HG03039 (cell line): ENCODE results near the gene BCL2.
A peak's percentile ranks its signal among the peaks of the same experiment; 100 is the strongest.
"Not testable (repeated sequence)": the region's sequence is repeated elsewhere in the genome, so short reads cannot be mapped to it uniquely, and the experiment has no call there.

Source experiments
- ATAC-seq: cut with Tn5 transposase; IDR thresholded peaks from one replicate; pipeline ENCODE4 v1.9.1; 2021; ENCODE audit warnings: mild to moderate bottlenecking, moderate library complexity; ENCODE audit not compliant: unreplicated experiment

The BCL2 gene

DNA sequence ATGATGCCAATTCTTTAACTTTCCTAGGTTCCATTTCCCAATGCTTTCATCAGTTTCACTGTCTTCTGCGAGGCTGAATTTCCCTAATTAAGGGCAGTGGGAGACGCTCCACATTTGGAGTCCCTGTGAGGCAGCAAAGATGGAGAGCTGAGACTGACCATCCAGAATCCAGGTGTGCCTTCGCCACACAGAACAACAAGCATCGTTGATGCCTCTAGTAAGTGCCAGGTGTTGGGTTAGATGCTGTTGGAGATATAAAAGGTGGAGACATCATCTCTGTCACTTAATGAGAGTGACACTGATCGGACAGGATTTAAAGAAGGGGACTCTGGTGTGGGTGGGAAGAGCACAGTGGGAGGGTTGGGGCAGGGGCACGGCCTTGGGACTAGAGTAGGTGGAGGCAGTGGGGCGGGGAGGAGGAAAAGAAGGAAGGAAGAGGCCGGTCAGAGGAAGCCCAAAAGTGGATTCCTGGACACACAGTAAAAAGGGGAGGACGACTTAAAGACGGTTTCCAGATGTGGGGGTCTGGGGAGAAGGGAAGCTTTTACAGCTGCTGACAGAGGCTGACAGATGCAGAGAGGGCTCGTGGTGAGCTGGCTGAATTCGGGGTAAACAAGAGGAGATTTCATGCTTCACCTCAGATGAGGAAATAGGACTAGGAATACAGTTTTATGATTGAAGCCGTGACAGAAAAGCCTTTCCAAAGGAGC is 113.0 kb downstream of the BCL2 start:
- ATAC-seq, result no peak

DNA sequence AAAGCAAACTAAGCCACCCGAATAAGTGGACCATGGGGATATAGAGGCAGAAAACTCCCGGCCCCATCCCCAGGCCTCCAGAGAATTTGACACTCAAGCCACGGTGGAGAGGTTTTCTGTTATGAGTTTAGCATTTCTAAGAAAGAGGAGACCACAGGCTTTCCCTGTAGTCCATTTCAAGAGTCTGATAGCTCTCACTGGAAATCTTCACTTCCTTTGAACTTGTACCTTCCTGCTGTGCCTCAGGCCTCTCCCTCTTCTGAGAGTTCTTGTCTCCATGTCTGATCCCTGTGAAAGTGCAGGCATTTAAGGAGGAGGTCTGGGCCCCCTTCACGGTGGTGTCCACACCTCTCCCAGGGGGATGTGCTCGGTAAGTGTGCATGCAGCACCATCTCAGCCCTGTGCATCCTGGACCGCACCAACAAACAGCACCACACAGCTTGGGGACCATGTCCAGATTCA is 113.7 kb downstream of the BCL2 start:
- no peak for ATAC-seq

DNA sequence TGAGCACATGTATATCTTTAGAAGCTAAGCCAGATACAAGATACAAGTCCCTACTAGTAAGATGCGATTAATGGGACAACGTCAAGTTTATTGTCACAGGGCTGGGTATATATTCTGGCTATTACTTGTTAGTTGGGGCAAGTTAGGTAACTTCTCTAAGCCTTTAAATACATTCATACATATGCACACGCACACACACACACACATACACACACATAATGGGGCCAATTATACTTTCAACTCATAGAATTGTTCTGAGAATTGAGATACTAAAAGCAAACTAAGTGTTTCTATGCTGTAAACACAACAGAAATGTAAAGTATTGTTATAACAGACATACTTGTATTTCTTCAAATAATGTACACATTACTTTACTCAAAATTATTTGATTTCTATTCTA is 116.1 kb downstream of the BCL2 start:
- no peak for ATAC-seq

DNA sequence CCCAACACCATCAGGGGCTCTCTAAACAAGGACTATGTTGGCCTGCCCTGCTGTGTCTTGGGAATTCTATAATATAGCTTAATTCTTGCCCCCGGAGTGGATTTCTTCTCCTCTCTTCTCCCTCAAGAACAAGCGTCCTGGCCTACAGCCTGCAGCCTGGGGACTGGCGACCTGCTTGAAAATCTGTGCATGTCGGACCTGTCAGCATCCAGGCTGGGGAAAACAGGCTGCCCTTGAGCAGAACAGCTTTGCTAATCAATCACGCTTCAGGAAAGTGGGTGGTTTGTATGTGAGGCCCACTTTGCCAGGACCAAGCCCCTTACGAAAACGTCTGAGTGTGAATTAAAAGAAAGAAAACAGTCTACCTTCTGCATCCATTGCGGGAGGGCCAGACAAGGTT is 116.7 kb downstream of the BCL2 start:
- ATAC-seq, result no peak

DNA sequence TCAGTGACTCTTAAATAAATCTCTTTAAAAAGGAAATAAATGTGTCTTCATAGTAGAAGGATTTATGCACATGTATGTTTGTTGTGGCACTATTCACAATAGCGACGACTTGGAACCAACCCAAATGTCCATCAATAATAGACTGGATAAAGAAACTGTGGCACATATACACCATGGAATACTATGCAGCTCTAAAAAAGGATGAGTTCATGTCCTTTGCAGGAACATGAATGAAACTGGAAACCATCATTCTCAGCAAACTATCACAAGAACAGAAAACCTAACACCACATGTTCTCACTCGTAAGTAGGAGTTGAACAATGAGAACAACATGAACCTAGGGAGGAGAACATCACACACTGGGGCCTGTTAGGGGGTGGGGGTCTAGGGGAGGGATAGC is 118.1 kb downstream of the BCL2 start:
- not testable (repeated sequence) for ATAC-seq

DNA sequence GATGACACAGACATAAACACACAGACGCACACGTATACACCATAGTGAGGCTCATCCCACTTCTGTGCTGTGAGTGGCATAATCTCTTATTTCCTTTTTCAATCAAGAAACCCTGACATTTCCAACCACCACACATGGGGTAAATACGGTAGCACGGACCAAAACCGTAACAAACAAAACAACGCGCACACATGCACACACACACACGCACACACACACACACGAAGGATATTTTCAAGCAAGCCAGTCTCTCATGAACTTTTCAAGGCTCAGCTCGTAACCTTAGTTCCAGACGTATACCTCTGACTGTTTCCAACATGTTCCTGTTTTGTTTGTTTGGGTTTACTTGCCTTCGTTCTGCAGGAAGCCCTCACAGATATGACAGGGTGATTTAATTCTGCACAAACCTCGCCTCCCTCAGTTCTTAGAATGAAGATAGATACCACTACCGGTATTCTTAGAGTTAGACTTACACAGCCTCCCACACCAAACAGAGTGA is 119.8 kb downstream of the BCL2 start:
- ATAC-seq, result no peak

DNA sequence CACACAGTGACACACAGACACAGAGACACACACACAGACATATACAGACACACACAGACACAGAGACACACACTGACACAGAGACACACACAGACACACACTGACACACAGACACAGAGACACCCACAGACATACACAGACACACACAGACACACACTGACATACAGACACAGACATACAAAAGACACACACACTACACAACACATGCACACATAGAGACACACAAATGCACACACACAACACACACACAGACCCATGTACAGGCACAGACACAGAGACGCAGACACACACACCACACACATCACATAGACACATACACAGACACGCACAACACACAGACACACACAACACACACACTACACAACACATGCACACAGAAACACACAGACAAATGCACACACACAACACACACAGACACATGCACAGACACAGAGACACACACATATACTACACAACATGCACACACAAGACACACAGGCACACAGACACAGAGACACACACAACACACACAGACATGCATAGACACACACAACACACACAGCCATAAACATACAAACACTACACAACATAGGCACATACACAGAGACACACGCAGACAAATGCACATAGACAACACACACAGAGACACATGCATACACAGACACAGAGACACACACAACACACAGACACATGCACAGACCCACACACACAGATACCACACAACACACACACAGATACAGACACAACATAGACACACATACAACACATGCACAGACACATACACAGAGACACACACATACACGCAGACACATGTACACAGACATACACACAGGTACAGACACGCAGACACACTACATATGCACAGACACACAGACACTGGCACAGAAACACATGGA is 120.5 kb downstream of the BCL2 start:
- ATAC-seq, result no peak

DNA sequence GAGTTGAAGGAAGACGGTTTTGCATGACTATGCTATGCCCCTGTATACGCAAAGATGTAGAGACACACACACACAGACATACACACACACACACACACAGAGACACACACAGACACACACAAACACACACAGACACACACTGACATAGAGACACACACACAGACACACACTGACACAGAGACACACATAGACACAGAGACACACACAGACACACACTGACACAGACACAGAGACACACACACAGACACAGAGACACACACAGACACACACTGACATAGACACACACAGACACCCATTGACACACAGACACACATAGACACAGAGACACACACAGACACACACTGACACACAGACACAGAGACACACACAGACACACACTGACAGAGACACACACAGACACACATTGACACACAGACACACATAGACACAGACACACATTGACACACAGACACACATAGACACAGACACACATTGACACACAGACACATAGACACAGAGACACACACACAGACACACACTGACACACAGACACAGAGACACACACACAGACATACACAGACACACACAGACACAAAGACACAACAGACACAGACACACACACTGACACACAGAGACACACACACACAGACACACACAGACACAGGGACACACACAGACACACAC is 121.3 kb downstream of the BCL2 start:
- ATAC-seq, result no peak

DNA sequence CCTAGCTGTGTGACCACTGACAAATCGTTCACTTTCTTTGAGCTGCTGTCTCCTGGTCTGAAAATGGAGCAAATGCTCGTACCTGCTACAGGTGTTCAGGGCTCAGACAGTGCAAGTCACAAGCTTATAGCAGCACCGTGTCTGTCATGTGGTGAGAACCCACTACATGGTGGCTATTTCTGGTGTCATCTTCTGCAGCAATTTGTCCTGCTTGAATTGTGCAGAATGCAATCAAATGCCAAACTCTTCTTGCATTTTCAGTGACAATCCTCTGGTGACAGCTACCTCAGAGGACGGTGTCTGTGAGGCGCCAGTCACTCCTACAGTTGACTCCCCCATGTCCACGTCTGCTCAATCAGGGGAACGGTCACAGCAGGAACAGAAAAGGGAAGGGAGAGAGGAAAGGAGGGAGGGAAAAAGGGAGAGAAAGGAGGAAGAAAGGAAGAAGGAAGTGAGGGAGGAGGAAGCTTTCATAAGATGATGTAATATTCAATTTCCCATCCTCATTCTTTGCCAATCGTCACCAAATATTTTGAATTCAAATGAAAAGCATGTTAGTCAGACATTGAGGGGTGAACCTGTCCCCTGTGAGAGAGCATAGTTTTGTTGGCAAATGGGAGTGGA is 122.2 kb downstream of the BCL2 start:
- no peak for ATAC-seq

DNA sequence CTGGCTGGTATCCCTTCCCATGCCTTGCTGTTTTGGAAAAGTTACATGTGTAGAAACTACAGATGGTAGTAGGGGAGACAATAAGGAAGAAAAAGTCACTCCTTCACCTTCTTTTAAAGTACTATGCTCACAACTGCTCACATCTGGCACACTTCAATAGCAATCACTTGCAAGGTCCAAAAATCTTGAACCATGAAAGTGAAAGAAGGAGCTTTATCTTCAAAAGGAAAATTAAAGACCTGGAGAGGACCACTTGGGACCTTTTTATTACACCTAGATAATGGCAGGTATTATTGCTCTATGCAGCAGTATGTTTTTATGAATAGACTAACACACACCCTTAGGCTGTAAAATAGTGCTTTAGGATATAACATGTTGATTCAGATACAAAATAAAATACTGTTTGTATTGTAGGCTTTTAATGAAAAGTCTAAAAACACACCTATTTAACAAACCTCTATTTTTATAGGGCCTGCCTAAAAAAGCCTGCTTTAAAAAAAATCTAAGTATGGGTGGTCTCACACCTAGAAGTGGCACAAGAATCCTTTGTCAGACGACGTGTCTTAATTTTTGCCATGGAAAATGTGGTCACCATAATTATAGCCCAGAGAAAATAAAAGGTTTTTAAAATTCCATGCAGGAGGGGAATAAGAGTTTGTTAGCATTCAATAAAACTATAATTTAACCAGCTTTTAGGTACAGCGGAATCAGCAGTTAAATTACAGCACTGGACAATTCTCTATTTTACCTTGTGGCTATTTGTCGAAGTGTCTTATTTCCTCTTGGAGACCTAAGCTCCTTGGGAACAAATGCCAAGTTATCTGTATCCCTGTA is 124.0 kb downstream of the BCL2 start:
- ATAC-seq, result no peak

DNA sequence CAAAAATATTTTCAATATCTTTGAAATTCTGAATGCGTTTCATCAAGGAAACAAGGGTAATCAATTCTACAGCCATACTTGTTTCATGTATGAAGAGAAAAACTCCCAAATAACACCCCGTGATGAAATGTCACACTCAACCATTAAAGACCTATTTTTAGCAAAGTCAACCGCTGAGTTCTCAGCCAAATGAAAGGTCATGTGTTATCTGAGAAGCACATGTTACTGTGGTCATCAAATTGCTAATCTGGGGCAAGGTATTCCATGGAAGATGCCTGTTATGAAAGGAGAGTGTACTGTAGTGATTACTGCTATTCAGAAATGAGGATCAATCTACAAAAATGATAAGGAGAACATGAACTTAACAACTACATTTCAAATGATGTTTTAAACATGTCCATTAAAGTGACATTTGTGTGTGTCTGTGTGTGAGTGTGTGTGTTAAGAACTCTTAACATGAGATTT is 126.7 kb downstream of the BCL2 start:
- ATAC-seq, result peak; percentile 45

DNA sequence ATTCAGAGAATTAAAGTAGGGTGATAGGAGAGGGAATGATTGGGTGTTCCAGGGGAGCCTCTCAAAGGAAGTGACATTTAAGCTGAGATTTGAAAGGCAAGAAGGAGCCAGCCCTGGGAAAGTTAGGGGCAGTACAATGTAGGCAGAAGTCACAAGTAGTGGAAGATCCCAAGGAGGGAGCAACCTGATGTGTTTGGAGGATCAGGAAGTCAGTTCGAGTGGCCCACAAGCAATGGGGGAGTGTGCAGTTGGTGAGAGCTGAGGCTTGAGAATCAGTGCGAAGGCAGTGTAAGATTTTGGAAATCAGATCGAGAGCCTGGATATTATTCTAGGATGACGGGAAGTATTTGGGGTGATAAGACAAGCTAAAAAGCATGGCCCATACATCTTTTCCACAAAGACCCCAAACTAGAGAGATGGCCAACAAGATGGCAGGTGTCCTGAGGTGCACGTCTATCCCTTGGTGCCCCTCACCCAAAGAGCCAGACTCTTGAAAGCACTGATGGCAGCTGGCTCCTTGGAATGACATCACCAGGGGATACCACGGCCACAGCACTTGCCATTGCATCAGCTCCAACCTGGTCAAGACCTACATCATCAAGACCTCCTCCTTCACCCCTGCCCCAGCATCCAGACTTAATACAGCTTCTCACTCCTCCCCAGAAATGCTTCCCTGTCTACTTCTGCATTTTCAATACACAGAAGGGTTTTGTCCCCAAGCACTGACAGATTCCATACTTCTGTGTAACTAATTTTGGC is 127.3 kb downstream of the BCL2 start:
- ATAC-seq, result peak; percentile 19

DNA sequence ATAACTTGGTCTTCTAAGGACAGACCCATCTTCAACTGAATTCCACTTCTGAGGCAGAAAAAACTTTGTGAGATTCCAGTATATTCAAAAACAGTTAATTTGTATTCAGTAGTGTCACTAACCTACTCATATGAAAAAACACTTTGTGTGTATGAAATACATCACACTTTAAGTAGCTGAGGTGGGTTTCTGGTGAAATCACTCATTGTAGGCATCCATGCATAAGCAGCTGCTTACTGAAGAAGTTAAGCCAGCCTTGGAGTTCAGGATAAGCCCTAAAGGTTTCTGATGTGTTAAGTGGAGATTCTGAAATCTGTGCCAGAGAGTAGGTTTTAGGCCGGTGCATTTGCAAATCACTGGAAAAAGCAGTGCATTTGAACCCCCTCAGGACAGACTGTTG is 128.2 kb downstream of the BCL2 start:
- ATAC-seq, result no peak

DNA sequence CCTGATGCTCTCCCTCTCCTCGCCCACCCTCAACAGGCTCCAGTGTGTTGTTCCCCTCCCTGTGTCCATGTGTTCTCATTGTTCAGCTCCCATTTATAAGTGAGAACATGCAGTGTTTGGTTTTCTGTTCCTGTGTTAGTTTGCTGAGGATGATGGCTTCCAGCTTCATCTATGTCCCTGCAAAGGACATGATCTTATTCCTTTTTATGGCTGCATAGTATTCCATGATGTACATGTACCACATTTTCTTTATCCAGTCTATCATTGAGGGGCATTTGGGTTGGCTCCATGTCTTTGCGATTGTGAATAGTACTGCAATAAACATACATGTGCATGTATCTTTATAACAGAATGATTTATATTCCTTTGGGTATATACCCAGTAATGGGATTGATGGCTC is 128.7 kb downstream of the BCL2 start:
- ATAC-seq, result not testable (repeated sequence)

DNA sequence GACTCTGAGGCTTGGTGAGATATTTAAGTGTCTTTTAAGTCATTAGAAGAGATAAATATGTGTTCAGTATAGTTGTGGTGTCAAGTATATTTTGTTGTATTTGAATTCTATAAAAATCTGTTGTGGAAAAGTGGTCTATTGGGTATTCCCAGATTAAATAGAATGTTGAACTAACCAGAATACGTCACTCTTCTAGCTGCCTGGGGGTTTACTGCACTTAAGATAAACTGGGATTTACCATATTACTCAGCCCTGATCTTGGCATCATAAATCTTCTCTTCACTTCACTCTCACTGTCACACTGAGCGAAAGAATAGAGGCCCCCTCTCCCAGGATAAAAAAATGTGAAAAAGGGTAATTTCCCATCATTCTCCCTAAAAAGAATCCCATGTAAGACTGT is 129.8 kb downstream of the BCL2 start:
- ATAC-seq, result no peak

DNA sequence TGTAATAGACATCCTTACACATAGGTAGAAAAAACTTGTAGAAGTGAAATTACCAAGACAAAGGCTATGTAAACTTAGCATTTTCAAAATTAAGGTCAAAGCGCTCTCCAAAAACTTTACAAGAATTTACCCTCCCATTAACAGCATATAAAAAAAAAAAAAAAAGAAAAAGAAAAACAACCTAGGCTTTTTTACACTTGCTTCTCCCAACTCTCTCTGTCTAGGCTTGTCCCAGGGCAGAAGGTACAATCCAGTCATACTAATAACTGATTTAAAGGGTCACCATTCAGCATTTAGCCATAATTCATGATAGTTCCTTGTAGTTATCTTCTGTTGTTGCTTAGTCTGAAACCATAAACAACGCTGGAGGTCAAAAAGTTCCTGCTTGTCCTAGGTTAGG is 130.5 kb downstream of the BCL2 start:
- ATAC-seq, result no peak

DNA sequence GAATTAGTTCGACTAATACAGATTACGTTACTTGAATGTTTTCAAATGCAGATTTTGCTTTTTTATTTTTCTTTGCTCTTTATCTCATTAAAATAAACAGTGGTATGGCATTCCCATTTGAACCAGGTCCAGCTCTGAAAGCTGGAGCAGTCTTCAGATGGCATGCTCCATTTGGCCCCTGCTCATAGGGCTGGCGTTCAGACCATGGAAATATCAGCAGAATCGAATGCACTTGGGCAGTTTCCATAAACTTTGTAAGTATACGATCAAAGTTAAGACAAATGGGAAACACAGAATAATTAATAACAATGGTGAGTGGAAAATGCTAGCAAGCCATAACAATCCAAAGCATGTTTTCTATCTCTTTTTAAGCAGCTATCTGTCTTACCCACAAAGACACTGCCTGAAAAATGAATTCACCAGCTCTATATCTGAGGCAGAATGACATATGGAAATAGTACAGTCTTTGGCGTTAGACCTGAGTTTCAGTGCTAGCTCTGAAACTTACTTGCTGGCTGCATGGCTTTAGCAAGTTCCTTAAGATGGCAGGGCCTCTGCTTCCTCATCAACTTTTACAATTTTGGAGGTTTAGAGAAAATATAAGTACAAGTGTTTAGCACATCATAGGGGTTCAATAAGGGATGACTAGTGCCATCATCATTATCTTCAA is 131.6 kb downstream of the BCL2 start:
- ATAC-seq, result no peak

DNA sequence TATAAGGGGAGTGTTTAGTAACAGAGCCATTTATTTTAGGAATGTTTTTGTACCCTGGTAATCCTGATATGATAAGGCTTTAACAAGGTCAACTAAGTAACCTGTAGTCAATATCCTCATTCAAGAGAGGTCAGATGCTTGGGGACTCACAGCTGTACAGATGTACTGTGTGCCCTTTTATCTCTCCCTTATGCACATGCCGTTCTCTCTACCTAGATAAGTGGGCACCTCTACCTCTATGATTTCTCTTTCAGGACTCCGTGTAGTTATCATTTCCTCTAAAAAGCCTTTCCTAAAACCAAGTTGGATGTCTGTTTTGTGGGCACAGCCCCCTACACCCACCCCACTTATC is 132.4 kb downstream of the BCL2 start:
- ATAC-seq, result no peak
